A549 (cell line): ENCODE data around the gene TMEM116.

Experiments
- BCL3 ChIP-seq: fragments of >200 bp; sonication (Bioruptor Twin); formaldehyde crosslinking; IDR thresholded peaks from 3 replicates; pipeline ENCODE4 v1.6.1; 2016
- CHD2 ChIP-seq: fragments of 150-350 bp; IDR thresholded peaks from 2 replicates; pipeline ENCODE4 v1.6.1; 2014; ENCODE audit warnings: low read length; ENCODE audit not compliant: partially characterized antibody
- CHD4 ChIP-seq: fragments of 200-600 bp; sonication (generic); IDR thresholded peaks from 2 replicates; pipeline ENCODE4 v1.6.1; 2016; ENCODE audit warnings: antibody characterized with exemption, mild to moderate bottlenecking, borderline replicate concordance
- CTCF ChIP-seq: fragments of >200 bp; sonication (Bioruptor Twin); formaldehyde crosslinking; IDR thresholded peaks from 3 replicates; pipeline ENCODE4 v1.5.1; 2016
- E2F6 ChIP-seq: IDR thresholded peaks from 2 replicates; pipeline ENCODE4 v1.6.1; 2012; ENCODE audit warnings: low read depth, borderline replicate concordance
- GATA3 ChIP-seq: IDR thresholded peaks from 2 replicates; pipeline ENCODE4 v1.6.1; 2012; ENCODE audit warnings: borderline replicate concordance
- HMGXB4 ChIP-seq: fragments of 250-450 bp; sonication (Bioruptor Pico); IDR thresholded peaks from 2 replicates; pipeline ENCODE4 v1.5.0; 2021; ENCODE audit warnings: mild to moderate bottlenecking, moderate library complexity, borderline replicate concordance
- MAX ChIP-seq: IDR thresholded peaks from 2 replicates; pipeline ENCODE4 v1.6.1; 2012
- POLR2A ChIP-seq: IDR thresholded peaks from 2 replicates; pipeline ENCODE4 v1.6.1; 2012; ENCODE audit warnings: mild to moderate bottlenecking, low read length
- REST ChIP-seq: fragments of 200-600 bp; sonication (generic); IDR thresholded peaks from 2 replicates; pipeline ENCODE4 v1.6.1; 2016; ENCODE audit warnings: antibody characterized with exemption, mild to moderate bottlenecking, moderate library complexity

- TF ChIP-seq MAX (no peak), CTCF (no peak), HMGXB4 (no peak), POLR2A (no peak), BCL3 (no peak), GATA3 (no peak), CHD2 (no peak), E2F6 (no peak), CHD4 (no peak), REST (no peak)
Observed at GRCh38 chr12:112005419-112006395, 7.3 kb downstream of the TMEM116 start.
